PC-9 (cell line): Measurements from ENCODE around the gene SLITRK4. TPM values are rescaled to one million over a fixed set of nuclear protein-coding genes. Genes with fewer than 3 reads are reported as not detected.

Experiments used
- BruUV-seq: library from RNA; stranded (reverse); fragments of 400-500 nt; replicated peaks from 2 replicates; lab custom pipeline; 2021; lab: Mats Ljungman, UMichigan
- CTCF ChIA-PET: fragments of 300-600 bp; sonication (Branson Sonifier 250); formaldehyde crosslinking; loops from one replicate; lab custom pipeline; 2022; ENCODE audit warnings: antibody characterized with exemption; lab: Charles Lee
- POLR2A ChIA-PET: fragments of 300-600 bp; sonication (Branson Sonifier 250); formaldehyde crosslinking; loops from one replicate; lab custom pipeline; 2022; ENCODE audit warnings: antibody characterized with exemption; ENCODE audit not compliant: unreplicated experiment; lab: Charles Lee
- DNase-seq, 2 experiments: peaks; one replicate each; pipeline versions ENCODE4 v3.0.0 to v3.0.0-alpha.2; 2015 to 2022; ENCODE audit warnings: mixed read lengths in 1 of 2
- H2AFZ ChIP-seq: fragments of 200-600 bp; sonication (generic); 2 replicates; pipeline ENCODE4 v1.8.1; 2017; ENCODE audit warnings: antibody characterized with exemption
- H3F3A ChIP-seq: fragments of 200-600 bp; sonication (generic); 2 replicates; pipeline ENCODE4 v1.8.1; 2017; ENCODE audit warnings: antibody characterized with exemption, mild to moderate bottlenecking, low read depth; ENCODE audit not compliant: insufficient read depth
- H3K27ac ChIP-seq: fragments of 200-600 bp; sonication (generic); 2 replicates; pipeline ENCODE4 v1.6.1; 2016; ENCODE audit warnings: mixed run types
- H3K27me3 ChIP-seq: fragments of 200-600 bp; sonication (generic); 2 replicates; pipeline ENCODE4 v1.6.1; 2016; ENCODE audit warnings: low read depth, mixed run types; ENCODE audit not compliant: insufficient read depth
- H3K36me3 ChIP-seq: fragments of 200-600 bp; sonication (generic); 2 replicates; pipeline ENCODE4 v1.6.1; 2016; ENCODE audit warnings: low read depth, mixed run types
- H3K4me1 ChIP-seq: fragments of 200-600 bp; sonication (generic); replicated peaks from 2 replicates; pipeline ENCODE4 v1.6.1; 2016; ENCODE audit warnings: mixed run types; ENCODE audit not compliant: insufficient read depth
- H3K4me2 ChIP-seq: fragments of 200-600 bp; sonication (generic); 2 replicates; pipeline ENCODE4 v1.6.1; 2017; ENCODE audit warnings: mixed run types
- H3K4me3 ChIP-seq: fragments of 200-600 bp; sonication (generic); 2 replicates; pipeline ENCODE4 v1.6.1; 2016; ENCODE audit warnings: mixed run types
- H3K79me2 ChIP-seq: fragments of 200-600 bp; sonication (generic); 2 replicates; pipeline ENCODE4 v1.6.1; 2017; ENCODE audit warnings: low read depth, mixed run types
- H3K9me2 ChIP-seq: fragments of 200-600 bp; sonication (generic); 2 replicates; pipeline ENCODE4 v1.8.1; 2017; ENCODE audit warnings: mild to moderate bottlenecking; ENCODE audit not compliant: insufficient read depth
- H3K9me3 ChIP-seq: fragments of 200-600 bp; sonication (generic); 2 replicates; pipeline ENCODE4 v1.8.1; 2016; ENCODE audit warnings: low read depth; ENCODE audit not compliant: insufficient read depth
- H4K20me1 ChIP-seq: fragments of 200-600 bp; sonication (generic); 2 replicates; pipeline ENCODE4 v1.8.1; 2017; ENCODE audit not compliant: insufficient read depth
- CTCF ChIP-seq: fragments of 200-600 bp; sonication (generic); conservative IDR thresholded peaks from 2 replicates; pipeline ENCODE4 v1.6.1; 2017; ENCODE audit warnings: mixed run types, antibody characterized with exemption, mild to moderate bottlenecking, moderate library complexity
- EZH2 ChIP-seq: fragments of 200-600 bp; sonication (generic); IDR thresholded peaks from 2 replicates; pipeline ENCODE4 v1.8.0; 2017; ENCODE audit warnings: antibody characterized with exemption, low read depth
- intact Hi-C: fragments of 100-400 bp; cut with micrococcal nuclease; formaldehyde crosslinking; loops from one replicate; pipeline ENCODE4 v1.10.0; 2022; ENCODE audit not compliant: unreplicated experiment
- total RNA-seq: library from RNA; stranded (reverse); gene quantifications from 2 replicates; pipeline ENCODE4 v1.2.3, GENCODE V29; 2021

The SLITRK4 gene
- total RNA-seq, 1 experiment from 2014 or later, result not detected

GRCh38 chrX:143621276-143621675 lies 14.6 kb downstream of the SLITRK4 start:
- Histone ChIP-seq H3K4me2 (no peak overlapping the region), H3K27ac (no peak overlapping the region), H3K4me3 (no peak overlapping the region), H3K36me3 (no peaks in the 10 kb centered on the region), H3K4me1 (no peaks in the 10 kb centered on the region), H4K20me1 (no peaks in the 10 kb centered on the region), H3K9me3 (no peaks in the 10 kb centered on the region), H3K9me2 (no peaks in the 10 kb centered on the region), H3K79me2 (no peaks in the 10 kb centered on the region), H2AFZ (no peak overlapping the region), H3K27me3 (no peaks in the 10 kb centered on the region), H3F3A (no peaks in the 10 kb centered on the region)
- DNase-seq, result no peak
- TF ChIP-seq EZH2 (no peak), CTCF (no peak)
- intact Hi-C loops, result no loop called here
- CTCF ChIA-PET, result no interaction called here
- BruUV-seq, result no TSS peak
- POLR2A ChIA-PET, result no interaction called here

GRCh38 chrX:143615851-143616250 lies 20.1 kb downstream of the SLITRK4 start:
- H3K4me1 ChIP-seq, result no peaks in the 10 kb centered on the region
- H3K4me2 ChIP-seq, result no peak overlapping the region; the same call in 1 of the 2 replicates

GRCh38 chrX:143601809-143602208 lies 34.1 kb downstream of the SLITRK4 start:
- no TSS peak for BruUV-seq
- TF ChIP-seq CTCF (no peak), EZH2 (no peak)
- Histone ChIP-seq H3K27me3 (no peaks in the 10 kb centered on the region), H2AFZ (no peak overlapping the region), H3K4me1 (no peaks in the 10 kb centered on the region), H3K79me2 (no peaks in the 10 kb centered on the region), H3K9me3 (no peaks in the 10 kb centered on the region), H3K4me3 (no peak overlapping the region), H3K4me2 (no peak overlapping the region), H3K27ac (no peak overlapping the region), H4K20me1 (no peaks in the 10 kb centered on the region), H3K9me2 (no peaks in the 10 kb centered on the region), H3K36me3 (no peaks in the 10 kb centered on the region), H3F3A (no peaks in the 10 kb centered on the region)
- DNase-seq, result no peak
- intact Hi-C loops, result no loop called here
- ChIA-PET POLR2A (no interaction called here), CTCF (no interaction called here)

More at GRCh38 chrX:143615851-143616250, 20.1 kb downstream of the SLITRK4 start:
- no peaks in the 10 kb centered on the region for H3K9me2 ChIP-seq
- ChIA-PET POLR2A (interaction anchor here (0.7 kb wide), 1 partner anchor 1335 kb away, joined by 3 read pairs; no protein-coding TSS in a partner anchor), CTCF (no interaction called here)
- no peak for DNase-seq
- no peaks in the 10 kb centered on the region for H3F3A ChIP-seq
- no peaks in the 10 kb centered on the region for H3K79me2 ChIP-seq
- intact Hi-C loops, result no loop called here
- H2AFZ ChIP-seq, result no peak overlapping the region
- TF ChIP-seq CTCF (no peak), EZH2 (no peak)
- no peaks in the 10 kb centered on the region for H3K36me3 ChIP-seq
- H3K27me3 ChIP-seq, result no peaks in the 10 kb centered on the region
- BruUV-seq, result no TSS peak
- H3K4me3 ChIP-seq, result no peak overlapping the region
- no peaks in the 10 kb centered on the region for H3K9me3 ChIP-seq
- no peak overlapping the region for H3K27ac ChIP-seq
- no peaks in the 10 kb centered on the region for H4K20me1 ChIP-seq
